HG02970 (cell line): ENCODE data around the gene INAVA.
A peak's percentile ranks its signal among the peaks of the same experiment; 100 is the strongest.

Experiments
- ATAC-seq: cut with Tn5 transposase; IDR thresholded peaks from one replicate; pipeline ENCODE4 v1.9.1; 2021; ENCODE audit warnings: mild to moderate bottlenecking, moderate library complexity, moderate number of reproducible peaks; ENCODE audit not compliant: unreplicated experiment, low FRiP score

Gene INAVA, protein sequence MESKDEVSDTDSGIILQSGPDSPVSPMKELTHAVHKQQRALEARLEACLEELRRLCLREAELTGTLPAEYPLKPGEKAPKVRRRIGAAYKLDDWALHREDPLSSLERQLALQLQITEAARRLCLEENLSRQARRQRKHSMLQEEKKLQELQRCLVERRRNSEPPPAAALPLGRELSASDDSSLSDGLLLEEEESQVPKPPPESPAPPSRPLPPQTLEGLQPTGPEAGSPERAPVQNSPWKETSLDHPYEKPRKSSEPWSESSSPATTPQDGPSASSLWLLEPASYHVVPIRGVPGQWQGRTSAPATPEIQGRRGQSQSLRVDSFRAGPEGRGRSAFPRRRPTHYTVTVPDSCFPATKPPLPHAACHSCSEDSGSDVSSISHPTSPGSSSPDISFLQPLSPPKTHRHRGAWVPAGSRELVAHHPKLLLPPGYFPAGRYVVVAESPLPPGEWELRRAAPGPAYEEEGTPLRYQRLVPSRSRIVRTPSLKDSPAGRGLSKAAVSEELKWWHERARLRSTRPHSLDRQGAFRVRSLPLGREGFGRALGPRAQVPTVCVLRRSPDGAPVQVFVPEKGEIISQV

DNA sequence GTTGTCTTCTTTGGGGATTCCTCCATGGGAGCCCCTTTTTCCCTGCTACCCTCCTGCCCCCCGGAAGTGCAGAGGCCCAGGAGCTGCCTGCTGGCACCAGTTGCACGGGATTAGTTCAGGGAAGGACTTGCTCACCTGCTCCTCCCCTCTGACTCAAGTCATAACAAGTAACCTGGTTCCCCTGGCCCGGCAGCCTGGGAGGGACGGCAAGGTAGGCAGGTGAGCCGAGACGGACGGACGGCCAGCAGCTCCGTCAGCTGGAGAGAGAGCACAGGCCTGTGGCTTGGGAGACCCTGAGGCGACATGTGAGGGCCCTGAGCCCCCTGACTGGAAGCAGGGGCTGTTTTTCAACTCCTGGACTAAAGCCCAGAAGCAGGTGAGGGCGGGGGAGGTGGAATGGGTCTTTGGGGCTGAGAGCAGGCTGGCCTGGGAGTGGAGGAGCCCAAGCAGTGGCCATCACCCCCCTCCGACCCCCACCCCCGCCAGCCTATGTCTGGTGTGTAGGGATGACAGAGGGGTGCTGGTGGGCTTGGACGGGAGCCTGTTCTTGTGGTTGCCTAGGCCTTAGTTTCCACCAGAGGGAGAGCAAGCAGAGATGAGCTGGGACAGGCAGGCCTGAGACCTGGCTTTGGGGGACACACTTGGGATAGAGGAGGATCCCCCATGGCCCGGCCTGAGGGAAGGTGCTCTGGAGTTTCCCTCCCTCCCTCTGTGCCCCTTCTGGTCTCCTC, at the start of gene INAVA:
Gene INAVA (plus strand): TSS at position 189 of the 731 bp plus-strand sequence. CDS start 3,501 bp downstream, outside the sequence.
- ATAC-seq = no peak

DNA sequence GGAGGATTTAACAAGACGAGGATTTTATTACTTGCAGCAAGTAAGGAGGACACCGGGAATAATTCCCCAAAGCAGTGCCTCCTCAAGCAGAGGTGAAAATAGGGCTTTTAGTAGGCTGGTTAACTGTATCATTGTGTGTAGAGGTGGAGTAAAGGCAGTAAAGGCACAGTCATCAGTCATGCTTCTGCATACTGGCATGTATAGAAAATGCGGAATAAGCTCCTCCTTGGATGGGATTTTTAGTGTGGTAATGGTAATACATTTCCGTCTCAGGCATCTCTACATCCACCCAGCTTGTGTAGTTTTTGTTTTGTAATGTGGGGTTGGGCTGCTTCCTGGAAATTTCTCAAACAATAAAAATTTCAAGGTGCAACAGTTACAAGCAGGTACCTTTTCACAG, 49.3 kb upstream of the INAVA start:
- ATAC-seq = no peak

DNA sequence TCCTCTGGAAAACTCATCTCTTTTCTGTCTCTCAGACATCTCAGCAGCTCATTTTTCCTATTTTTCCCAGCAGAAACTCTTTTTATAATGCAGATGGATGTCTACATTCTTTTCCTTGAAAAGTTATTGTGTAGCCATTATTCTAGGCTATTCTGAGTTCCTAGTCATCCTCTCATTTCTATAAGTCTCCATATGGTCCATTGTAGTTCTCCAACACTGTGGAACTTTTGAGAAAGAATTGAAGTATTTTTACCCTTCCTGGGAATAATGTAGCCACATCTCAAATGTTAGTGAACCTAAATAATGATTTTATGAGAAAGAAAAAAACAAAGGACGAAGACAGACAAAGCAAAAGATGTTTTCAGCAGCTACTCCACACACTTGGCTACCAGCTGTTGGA, 48.3 kb upstream of the INAVA start:
- ATAC-seq = no peak

DNA sequence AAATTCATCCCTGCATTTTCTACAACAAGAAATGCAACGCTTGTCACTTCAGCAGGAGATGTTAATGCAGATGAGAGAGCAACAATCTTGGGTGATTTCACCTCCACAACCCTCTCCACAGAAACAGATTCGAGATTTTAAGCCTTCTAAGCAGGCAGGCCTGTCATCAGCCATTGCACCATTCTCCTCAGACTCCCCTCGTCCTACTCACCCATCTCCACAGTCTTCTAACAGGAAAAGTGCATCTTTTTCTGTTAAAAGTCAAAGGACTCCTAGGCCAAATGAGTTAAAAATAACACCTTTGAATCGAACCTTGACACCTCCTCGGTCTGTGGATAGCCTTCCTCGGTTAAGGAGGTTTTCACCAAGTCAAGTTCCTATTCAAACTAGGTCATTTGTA, 45.3 kb upstream of the INAVA start:
- ATAC-seq = no peak

DNA sequence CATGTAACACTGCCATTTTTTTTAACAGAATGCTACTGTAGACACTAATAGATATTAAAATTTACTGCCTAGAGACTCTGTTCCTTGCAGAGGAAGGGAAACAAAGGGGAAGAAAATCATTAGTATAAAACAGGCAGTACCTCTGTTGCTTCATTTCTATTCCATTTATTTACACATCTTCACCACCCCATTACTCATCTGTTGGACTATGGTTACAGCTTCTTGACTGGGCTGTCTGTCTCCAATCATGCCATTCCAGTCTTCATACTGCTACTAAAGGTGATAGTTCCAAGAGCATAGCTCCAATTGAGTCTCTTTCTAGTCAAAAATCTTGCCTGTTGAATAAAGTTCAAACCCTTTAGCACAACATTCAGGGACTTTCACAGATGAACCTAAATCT, 44.1 kb upstream of the INAVA start:
- no peak for ATAC-seq

DNA sequence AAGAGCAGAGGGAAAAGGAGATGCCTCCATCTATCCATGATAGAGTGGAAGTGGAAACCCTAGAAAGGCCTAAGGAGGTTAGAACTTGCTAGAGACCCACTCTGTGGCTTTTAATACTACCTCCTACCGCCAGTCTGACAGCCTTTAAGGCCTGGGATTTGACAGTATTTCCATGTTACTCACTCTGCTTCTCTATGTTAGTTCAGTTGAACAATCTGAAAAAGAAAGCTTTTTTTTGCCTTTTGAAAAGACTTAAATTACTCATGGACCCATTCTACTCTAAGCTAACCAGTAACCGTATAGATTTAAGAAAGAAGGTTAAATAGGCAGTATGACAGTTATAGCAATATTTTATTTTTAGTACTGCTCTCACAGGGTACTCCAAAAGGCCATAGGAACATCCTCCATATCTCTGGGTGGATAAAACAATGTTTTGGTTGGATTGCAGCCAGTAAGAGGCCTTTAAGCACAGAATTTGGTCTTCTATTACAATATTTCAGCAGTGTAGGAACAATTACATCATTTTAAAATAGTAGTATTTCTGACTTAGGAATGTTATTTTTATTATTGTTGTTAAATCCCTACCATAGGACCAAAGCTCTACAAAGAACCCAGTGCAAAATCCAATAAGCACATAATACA, 37.9 kb upstream of the INAVA start:
- ATAC-seq = no peak

DNA sequence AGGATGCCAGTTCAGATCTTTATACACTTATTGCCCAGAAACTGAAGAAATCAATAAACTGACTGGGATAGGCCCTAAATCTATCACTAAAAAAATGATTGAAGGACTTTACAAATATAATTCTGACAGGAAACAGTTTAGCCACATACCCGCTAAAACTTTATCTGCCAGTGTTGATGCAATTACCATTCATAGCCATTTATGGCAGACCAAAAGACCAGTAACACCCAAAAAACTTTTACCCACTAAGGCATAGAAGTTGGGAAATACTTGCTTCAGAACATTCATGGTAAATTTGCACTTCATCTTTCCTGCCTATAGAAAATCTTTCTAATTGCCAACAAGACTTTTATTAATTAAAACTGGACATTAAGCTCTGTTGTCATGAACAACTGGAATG, 36.9 kb upstream of the INAVA start:
- no peak for ATAC-seq

DNA sequence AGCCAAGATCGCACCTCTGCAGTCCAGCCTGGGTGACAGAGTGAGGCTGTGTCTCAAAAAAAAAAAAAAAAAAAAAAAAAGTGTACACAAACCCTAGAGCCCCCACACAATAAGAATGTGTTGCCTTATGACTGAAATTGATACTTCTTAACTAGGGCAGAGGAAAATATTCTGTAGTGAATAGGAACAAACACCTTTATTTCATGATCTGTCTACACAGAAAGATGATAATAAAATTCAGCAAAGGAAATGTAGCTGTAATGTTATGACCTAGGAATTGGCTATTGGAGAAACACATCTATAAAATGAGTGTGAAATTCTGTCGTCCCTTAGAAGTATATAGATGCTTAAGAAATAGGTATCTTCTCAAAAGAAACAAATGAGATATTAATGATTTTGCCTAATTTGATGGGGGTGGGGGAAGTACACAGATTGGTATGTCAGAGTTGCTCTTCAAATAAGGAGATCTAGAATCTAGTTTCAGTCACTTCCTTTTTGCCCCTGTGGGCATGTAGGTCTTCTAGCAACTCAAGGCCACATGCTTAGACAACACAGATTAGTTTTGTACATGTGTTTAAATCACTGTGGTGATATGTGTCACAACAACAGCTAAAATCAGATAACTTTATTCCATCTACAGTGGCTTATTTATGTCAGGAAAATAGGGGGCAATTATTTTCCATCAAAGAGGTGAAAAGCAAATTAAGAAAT, 32.6 kb upstream of the INAVA start:
- ATAC-seq = no peak

DNA sequence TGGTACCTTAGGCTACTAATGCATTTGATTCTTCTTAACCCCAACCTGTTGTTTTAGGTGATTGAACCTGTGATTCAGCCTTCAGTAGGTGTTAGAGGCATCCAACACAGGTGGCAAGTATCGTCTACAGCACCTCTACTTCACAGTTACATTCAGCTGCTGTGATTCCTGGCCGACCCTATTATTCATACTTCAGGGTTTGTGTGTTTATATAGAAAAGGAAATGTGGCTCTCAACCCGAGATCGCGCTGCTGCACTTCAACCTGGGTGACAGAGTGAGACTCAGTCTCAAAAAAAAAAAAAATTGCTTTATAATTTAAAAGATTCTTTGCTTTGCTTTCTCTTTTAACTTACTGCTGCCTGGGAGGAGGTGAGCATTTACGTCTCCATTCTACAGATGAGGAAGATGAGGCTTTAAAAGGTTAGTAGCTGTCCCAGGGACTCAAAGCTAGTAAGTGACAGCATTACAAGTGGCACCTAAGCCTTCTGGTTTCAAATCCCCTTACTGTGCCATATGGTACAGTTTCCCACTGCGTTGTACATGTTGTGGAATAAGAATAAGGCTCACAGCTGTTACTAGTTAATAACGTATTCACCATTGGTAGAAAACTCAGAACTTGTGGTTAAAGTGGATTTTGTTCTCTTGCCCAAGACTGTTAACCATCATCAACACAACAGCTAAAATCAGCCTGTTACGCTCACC, 31.8 kb upstream of the INAVA start:
- ATAC-seq = no peak

DNA sequence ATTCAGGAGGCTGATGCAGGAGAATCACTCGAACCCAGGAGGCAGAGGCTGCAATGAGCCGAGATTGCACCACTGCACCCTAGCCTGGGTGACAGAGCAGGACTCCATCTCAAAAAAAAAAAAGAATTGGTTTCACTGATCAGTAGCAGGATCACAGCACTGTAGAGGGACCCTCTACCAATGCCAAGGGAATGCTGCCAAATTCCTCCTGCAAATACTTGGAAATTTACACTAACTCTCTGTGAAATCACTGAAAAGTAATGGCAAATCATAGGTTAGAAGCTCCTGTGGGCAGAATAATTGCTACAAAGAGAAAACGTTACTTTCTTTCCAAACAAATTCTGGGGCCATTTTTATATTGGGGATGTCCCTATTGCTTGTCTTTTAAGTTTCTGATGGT, 28.6 kb upstream of the INAVA start:
- ATAC-seq = no peak

DNA sequence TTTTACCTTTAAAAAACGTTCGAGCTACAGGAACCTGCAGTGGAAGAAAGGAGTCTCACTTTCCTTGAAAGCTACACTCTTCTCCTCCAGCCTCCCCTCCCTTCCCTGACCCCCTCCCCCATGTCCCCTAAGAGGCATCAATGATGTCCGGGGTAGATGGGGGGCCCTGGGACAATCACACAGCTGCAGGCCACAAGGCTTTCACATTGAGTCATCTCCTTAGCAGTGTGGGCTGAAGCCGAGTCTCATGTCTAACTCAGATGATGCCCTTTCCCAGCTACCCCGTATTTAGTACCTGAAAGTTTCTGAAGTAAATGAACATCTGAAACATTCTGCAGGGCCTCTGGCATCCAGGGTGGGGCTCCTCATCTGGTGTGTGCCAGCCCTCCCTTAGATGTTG, 28.2 kb upstream of the INAVA start:
- peak; percentile 68 for ATAC-seq

DNA sequence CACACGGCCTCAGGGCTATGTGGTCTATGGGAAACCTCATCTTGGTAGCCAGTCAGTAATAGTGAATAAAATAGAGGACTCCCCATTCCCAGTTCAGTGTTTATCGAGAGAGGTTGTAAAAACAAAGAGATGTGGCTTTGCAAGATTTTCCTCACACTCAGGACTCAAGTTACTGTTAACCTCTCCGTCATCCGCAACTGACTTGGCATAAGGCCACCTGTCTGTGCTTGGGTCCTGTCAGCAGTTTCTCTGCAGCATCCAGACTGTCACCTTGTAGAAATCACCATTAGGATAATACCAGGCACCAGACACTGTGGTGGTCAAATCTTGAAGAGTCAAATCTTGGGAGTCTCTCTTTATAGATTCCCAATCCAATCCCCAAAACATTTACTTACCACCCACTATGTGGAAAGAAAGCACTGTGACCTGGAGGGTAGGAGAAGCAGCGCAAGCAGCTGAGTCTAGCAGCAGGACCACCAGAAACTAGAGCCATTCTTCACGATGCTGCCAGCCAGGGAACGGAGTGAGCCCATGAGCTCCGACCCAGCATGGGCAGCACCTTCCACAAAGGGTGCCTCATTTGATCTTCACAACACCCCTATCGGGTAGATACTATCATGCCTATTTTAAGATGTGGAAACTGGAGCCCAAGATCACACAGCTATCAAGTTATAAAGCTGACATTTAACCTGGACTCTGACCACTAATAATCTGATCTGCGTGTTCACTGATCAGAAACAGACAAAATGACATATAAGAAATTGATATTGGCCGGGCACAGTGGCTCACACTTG, 27.5 kb upstream of the INAVA start:
- ATAC-seq = no peak

DNA sequence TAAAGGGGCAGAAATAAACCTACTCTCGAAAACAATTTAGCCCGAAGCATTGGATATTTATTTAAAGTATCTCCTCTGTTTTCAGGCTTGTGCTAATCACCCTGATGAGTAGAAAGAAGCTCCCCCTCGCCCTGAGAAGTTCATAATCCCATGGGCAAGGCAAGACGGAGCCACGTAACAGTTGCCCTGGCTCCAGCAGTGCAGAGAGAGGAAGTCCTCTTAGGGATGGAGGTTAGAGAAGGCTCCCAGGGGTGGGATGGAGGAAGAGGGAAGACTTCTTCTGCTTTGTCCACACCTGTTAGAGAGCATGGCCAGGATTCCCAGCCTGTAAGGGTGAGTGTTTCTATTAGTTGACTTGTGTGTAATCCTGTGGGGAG, 25.3 kb upstream of the INAVA start:
- no peak for ATAC-seq

DNA sequence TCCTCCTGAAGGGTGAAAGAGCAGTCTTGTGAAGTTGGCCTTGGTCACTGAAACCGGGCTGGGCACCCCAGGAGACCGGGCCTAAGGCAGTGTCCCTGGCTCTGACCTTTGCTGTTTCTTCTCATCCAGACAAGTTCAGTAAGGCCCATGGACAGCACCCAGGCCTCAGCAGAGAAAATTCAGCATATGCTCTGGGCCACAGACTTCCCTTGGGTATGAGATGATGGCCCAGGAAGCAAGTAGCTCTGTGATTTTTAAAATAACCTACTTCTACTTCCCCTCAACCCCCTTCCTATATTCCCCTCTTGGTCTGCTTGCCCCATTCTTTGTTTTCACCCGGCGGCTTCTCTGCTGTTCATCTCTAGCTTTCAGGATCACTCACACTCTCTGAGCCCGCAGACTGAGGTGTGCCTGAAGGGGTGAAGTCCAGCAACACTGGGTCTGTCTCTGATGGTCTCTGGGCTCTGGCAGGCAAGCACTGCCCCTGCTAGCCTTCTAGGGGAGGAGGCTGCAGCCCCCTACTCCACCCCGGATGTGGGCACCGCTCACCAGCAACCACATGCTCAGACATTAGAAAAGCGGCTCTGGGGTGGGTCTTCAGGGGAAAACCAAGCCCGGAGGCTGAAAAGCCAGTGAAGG, 24.8 kb upstream of the INAVA start:
- no peak for ATAC-seq

DNA sequence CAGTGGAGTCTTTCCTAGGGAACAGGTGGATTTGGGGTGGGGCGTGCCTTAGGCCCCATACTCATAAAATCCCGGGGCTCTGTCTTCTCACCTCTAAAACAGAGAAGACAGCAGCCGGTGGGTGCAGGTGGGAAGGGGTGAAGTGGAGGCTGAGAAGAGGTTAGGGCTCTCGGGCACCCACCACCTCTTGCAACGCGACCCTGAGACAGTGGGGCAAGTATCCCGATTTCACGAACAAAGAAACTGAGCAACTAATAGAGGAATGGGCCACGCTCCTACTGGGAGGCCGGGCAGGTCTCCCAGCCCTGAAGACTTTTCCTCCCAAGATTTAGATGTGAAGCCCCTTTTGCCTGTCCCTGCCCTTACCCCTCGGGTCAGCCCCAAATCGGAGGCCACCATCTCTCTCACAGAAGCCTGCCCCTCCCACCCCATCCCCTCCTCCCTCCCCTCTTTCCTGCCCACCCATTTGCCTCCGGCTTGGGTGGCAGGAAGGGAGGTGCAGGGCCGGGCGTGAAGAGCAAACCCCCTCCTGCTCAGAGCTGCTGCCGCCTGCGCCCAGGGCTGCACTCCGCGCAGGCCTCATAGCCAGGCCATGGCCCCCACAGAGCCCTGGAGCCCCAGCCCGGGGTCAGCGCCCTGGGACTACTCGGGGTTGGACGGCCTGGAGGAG, 22.1 kb upstream of the INAVA start, which contains the start of gene GPR25:
Gene GPR25 (plus strand): TSS at position 536 of the 670 bp plus-strand sequence. CDS start 57 bp downstream, at position 593.
- no peak for ATAC-seq

DNA sequence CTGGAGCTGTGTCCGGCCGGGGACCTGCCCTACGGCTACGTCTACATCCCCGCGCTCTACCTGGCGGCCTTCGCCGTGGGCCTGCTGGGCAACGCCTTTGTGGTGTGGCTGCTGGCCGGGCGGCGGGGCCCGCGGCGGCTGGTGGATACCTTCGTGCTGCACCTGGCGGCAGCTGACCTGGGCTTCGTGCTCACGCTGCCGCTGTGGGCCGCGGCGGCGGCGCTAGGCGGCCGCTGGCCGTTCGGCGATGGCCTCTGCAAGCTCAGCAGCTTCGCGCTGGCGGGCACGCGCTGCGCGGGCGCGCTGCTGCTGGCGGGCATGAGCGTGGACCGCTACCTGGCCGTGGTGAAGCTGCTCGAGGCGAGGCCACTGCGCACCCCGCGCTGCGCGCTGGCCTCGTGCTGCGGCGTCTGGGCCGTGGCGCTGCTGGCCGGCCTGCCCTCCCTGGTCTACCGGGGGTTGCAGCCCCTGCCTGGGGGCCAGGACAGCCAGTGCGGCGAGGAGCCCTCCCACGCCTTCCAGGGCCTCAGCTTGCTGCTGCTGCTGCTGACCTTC, 21.5 kb upstream of the INAVA start:
- ATAC-seq = no peak

DNA sequence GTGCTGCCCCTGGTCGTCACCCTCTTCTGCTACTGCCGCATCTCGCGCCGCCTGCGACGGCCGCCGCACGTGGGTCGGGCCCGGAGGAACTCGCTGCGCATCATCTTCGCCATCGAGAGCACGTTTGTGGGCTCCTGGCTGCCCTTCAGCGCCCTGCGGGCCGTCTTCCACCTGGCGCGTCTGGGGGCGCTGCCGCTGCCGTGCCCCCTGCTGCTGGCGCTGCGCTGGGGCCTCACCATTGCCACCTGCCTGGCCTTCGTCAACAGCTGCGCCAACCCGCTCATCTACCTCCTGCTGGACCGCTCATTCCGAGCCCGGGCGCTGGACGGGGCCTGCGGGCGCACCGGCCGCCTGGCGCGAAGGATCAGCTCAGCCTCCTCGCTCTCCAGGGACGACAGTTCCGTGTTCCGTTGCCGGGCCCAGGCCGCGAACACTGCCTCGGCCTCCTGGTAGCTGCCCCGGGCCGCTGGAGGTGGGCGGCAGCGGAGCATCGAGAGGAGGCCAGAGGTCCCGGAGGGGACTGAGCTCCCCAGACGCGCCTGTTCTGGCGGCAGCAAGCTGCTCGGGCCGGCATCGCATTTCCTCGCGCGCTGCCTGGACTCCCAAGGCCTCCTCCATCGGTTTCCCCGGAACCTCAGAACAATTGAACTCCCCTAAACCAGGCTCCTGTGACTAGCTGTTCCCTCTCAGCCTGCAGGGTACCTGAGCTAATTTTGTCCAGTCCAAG, 20.9 kb upstream of the INAVA start:
- no peak for ATAC-seq
